OCI-LY7 (cell line): Measurements from ENCODE around the gene LILRB5. TPM values are rescaled to one million over a fixed set of nuclear protein-coding genes. Genes with fewer than 3 reads are reported as not detected.

Source experiments
- BruUV-seq: library from RNA; stranded (reverse); fragments of 400-500 nt; replicated peaks from 2 replicates; lab custom pipeline; 2021; lab: Mats Ljungman, UMichigan
- CTCF ChIA-PET: fragments of 300-600 bp; sonication (Branson Sonifier 250); formaldehyde crosslinking; loops from one replicate; lab custom pipeline; 2022; ENCODE audit warnings: antibody characterized with exemption; ENCODE audit not compliant: unreplicated experiment; lab: Charles Lee
- POLR2A ChIA-PET: fragments of 300-600 bp; sonication (Branson Sonifier 250); formaldehyde crosslinking; loops from one replicate; lab custom pipeline; 2022; ENCODE audit warnings: antibody characterized with exemption; lab: Charles Lee
- DNase-seq: peaks from one replicate; pipeline ENCODE4 v3.0.0-alpha.2; 2015; ENCODE audit warnings: low spot score
- H2AFZ ChIP-seq: fragments of 200-600 bp; sonication (generic), shearing (Covaris generic); 2 replicates; pipeline ENCODE4 v1.6.1; 2014; ENCODE audit warnings: mild to moderate bottlenecking, antibody characterized with exemption, low read length, moderate library complexity
- H3K27ac ChIP-seq: fragments of 200-600 bp; sonication (generic); 2 replicates; pipeline ENCODE4 v1.5.1; 2014; ENCODE audit warnings: mixed run types, low read depth, mild to moderate bottlenecking, moderate library complexity, low read length, inconsistent platforms; ENCODE audit not compliant: poor library complexity, severe bottlenecking
- H3K36me3 ChIP-seq: fragments of 200-600 bp; sonication (generic); 2 replicates; pipeline ENCODE4 v1.6.1; 2014; ENCODE audit warnings: mild to moderate bottlenecking, antibody characterized with exemption, low read length, moderate library complexity, mixed read lengths; ENCODE audit not compliant: insufficient read depth
- H3K4me1 ChIP-seq: fragments of 200-600 bp; sonication (generic); 2 replicates; pipeline ENCODE4 v1.5.1; 2014; ENCODE audit warnings: mild to moderate bottlenecking, low read length; ENCODE audit not compliant: insufficient read depth, poor library complexity, severe bottlenecking
- H3K4me2 ChIP-seq: fragments of 200-600 bp; sonication (generic); 2 replicates; pipeline ENCODE4 v1.6.1; 2014; ENCODE audit warnings: mild to moderate bottlenecking, low read length
- H3K4me3 ChIP-seq: fragments of 200-600 bp; sonication (generic); 2 replicates; pipeline ENCODE4 v1.5.1; 2014; ENCODE audit warnings: mild to moderate bottlenecking, low read depth, low read length; ENCODE audit not compliant: poor library complexity, severe bottlenecking
- H3K79me2 ChIP-seq: fragments of 200-600 bp; sonication (generic); 2 replicates; pipeline ENCODE4 v1.6.1; 2016; ENCODE audit warnings: low read depth, mild to moderate bottlenecking, low read length, moderate library complexity, mixed read lengths; ENCODE audit not compliant: insufficient read depth
- H3K9me2 ChIP-seq: fragments of 200-600 bp; sonication (generic); 2 replicates; pipeline ENCODE4 v1.6.1; 2016; ENCODE audit warnings: mild to moderate bottlenecking, low read length, mixed read lengths; ENCODE audit not compliant: insufficient read depth
- H3K9me3 ChIP-seq: fragments of 200-600 bp; sonication (generic); 2 replicates; pipeline ENCODE4 v1.6.1; 2014; ENCODE audit warnings: mild to moderate bottlenecking, mixed run types, low read length, mixed read lengths
- H4K20me1 ChIP-seq: fragments of 200-600 bp; sonication (generic); 2 replicates; pipeline ENCODE4 v1.6.1; 2014; ENCODE audit warnings: mild to moderate bottlenecking, antibody characterized with exemption, low read length, moderate library complexity, mixed read lengths; ENCODE audit not compliant: insufficient read depth
- EZH2phosphoT487 ChIP-seq: fragments of 200-600 bp; sonication (generic); IDR thresholded peaks from 2 replicates; pipeline ENCODE4 v1.6.1; 2018; ENCODE audit warnings: low read depth, borderline replicate concordance, mild to moderate bottlenecking, mixed run types, antibody characterized with exemption, low read length, moderate library complexity, mixed read lengths
- intact Hi-C: fragments of 100-400 bp; cut with micrococcal nuclease; formaldehyde crosslinking; loops from one replicate; pipeline ENCODE4 v1.10.0; 2022; ENCODE audit not compliant: unreplicated experiment
- total RNA-seq, 2 experiments: library from RNA; depleted of rRNA in 1 of 2; stranded (reverse); fragments of >200 nt in 1 of 2; shearing (Covaris generic) in 1 of 2; gene quantifications; 2 replicates each; pipeline ENCODE4 v1.2.3, GENCODE V29; 2014 to 2022
- TF ChIP-seq, protein P1 (sequence below): fragments of 200-600 bp; sonication (generic); conservative IDR thresholded peaks from 2 replicates; pipeline ENCODE4 v1.5.1; 2014; ENCODE audit warnings: mild to moderate bottlenecking, antibody characterized with exemption, low read length, moderate library complexity, mixed read lengths

Gene LILRB5
- total RNA-seq, 2 experiments from 2014 or later, result not detected

DNA sequence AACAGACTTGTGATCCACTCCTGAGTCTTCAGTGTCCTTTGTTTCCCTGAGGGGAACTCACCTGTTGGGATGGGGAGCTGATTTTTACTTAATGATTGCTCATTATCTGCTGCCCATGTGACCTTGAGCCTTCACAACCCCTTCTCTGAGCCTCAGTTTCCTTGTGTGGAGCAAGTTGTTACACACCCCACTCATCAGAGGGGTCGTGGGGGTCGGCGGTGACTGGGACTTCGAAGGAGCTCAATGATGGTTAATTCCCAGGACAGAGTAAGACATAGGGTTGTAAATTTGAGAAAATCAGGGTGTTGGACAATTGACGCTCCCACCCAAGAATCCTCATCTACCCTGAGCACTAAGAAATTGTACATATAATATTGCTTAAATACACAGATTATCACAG lies 42.4 kb upstream of the LILRB5 start:
- no peak overlapping the region for H2AFZ ChIP-seq
- H3K9me2 ChIP-seq, result no peaks in the 10 kb centered on the region
- H3K4me1 ChIP-seq, result no peaks in the 10 kb centered on the region
- intact Hi-C loops, result loop anchor here (10.0 kb wide), 1 partner anchor 335 kb away; the partner anchor contains the start of gene LILRB1
- BruUV-seq, result no TSS peak
- CTCF ChIA-PET, result no interaction called here
- no peak overlapping the region for H3K4me2 ChIP-seq
- no peak for DNase-seq
- H3K79me2 ChIP-seq, result no peaks in the 10 kb centered on the region
- H3K9me3 ChIP-seq, result no peaks in the 10 kb centered on the region
- H3K36me3 ChIP-seq, result no peaks in the 10 kb centered on the region
- H4K20me1 ChIP-seq, result no peaks in the 10 kb centered on the region
- POLR2A ChIA-PET, result no interaction called here
- H3K4me3 ChIP-seq, result no peak overlapping the region
- TF ChIP-seq, protein P1, sequence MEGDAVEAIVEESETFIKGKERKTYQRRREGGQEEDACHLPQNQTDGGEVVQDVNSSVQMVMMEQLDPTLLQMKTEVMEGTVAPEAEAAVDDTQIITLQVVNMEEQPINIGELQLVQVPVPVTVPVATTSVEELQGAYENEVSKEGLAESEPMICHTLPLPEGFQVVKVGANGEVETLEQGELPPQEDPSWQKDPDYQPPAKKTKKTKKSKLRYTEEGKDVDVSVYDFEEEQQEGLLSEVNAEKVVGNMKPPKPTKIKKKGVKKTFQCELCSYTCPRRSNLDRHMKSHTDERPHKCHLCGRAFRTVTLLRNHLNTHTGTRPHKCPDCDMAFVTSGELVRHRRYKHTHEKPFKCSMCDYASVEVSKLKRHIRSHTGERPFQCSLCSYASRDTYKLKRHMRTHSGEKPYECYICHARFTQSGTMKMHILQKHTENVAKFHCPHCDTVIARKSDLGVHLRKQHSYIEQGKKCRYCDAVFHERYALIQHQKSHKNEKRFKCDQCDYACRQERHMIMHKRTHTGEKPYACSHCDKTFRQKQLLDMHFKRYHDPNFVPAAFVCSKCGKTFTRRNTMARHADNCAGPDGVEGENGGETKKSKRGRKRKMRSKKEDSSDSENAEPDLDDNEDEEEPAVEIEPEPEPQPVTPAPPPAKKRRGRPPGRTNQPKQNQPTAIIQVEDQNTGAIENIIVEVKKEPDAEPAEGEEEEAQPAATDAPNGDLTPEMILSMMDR, result no peak
- H3K27ac ChIP-seq, result no peak overlapping the region

DNA sequence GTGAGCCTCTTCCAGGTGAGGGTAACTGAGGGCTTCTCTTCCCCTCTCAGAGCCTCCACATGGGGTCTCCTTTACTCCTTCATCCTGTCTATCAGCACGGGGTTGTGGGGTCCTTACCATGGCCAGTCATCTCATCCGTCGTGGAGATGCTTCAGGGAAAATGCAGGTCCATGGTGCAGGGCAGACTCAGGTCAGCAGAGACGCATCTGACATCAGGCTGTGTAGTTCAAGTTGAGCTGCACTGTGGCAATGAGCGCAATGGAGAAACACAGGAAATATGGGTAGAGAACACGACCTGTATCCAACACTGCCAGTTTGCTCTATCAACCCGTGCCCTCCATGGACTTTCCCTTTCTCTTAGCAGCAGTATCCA lies 42.0 kb upstream of the LILRB5 start:
- Histone ChIP-seq H3K9me3 (no peaks in the 10 kb centered on the region), H3K36me3 (no peaks in the 10 kb centered on the region), H3K4me2 (no peak overlapping the region), H4K20me1 (no peaks in the 10 kb centered on the region), H2AFZ (no peak overlapping the region), H3K79me2 (no peaks in the 10 kb centered on the region), H3K9me2 (no peaks in the 10 kb centered on the region), H3K27ac (no peak overlapping the region), H3K4me1 (no peaks in the 10 kb centered on the region), H3K4me3 (no peak overlapping the region)
- no TSS peak for BruUV-seq
- ChIA-PET CTCF (no interaction called here), POLR2A (no interaction called here)
- intact Hi-C loops, result loop anchor here (10.0 kb wide), 1 partner anchor 336 kb away; the partner anchor contains the start of gene LILRB1
- DNase-seq, result no peak
- TF ChIP-seq, protein P1, result no peak
- TF ChIP-seq EZH2phosphoT487, result no peak

DNA sequence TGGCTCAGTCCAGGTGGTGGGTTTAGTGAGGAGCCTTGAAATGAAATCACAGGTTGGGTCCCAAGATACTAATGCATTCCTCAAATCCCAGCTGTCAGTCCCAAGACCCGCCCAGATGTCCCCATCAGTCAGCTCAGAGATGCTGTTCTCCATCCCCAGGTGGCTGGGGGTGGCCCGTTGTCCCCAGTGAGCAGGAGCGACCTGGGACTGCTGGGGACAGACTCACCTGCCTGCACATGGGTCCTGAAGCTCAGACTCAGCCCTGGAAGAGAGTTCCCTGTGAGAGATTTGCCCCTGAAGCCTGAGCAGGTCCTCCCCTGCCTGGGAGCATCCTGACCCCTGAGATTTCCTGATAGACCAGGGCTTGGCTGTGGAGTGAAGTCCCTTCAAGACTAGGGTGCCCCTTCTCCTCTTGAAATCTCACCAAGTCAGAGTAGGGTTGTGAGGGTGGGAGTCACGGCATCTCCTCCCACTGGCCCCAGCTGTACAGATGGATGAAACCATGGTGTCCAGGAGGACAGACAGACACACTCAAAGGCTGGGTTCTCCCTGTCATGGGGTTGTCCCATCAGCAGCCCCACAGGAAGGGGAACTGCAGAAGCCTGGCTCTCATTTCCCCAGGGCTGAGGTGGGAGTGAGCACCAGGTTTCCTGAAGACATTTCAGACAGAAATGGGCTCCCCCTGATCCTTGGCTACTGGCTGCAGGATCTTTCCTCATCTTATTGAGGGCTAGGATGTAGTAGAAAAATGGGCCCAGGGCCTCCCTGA lies 41.5 kb upstream of the LILRB5 start:
- Histone ChIP-seq H2AFZ (no peak overlapping the region), H3K27ac (no peak overlapping the region), H3K4me3 (no peak overlapping the region), H3K9me2 (no peaks in the 10 kb centered on the region), H3K9me3 (no peaks in the 10 kb centered on the region), H4K20me1 (no peaks in the 10 kb centered on the region), H3K36me3 (no peaks in the 10 kb centered on the region), H3K79me2 (no peaks in the 10 kb centered on the region), H3K4me2 (no peak overlapping the region), H3K4me1 (no peaks in the 10 kb centered on the region)
- no peak for DNase-seq
- ChIA-PET POLR2A (no interaction called here), CTCF (no interaction called here)
- TF ChIP-seq, protein P1, result no peak
- no TSS peak for BruUV-seq
- intact Hi-C loops, result loop anchor here (10.0 kb wide), 1 partner anchor 336 kb away; the partner anchor contains the start of gene LILRB1
